Heart right ventricle (tissue), 16 donors: ENCODE results near the gene SMAD4. TPM values are rescaled to one million over a fixed set of nuclear protein-coding genes. Genes with fewer than 3 reads are reported as not detected.

Source experiments
- ATAC-seq, 8 donors: fragments of 200-7000 bp; cut with Tn5 transposase; one replicate each; pipeline ENCODE4 v1.9.1; 2020; ENCODE audit warnings: mild to moderate bottlenecking in 8 of 8, moderate library complexity in 8 of 8, moderate number of reproducible peaks in 1 of 8
- DNase-seq, 2 donors: peaks; one replicate each; pipeline ENCODE4 v3.0.0-alpha.2; 2020
- H3K27ac ChIP-seq, 10 donors: fragments of 200-600 bp; sonication (generic) in 2 of 10; one replicate each; pipeline versions ENCODE4 v1.5.0 to v1.8.0; 2020 to 2022; ENCODE audit warnings: mild to moderate bottlenecking in 3 of 10
- H3K27me3 ChIP-seq, 7 donors: fragments of 200-600 bp; one replicate each; pipeline ENCODE4 v1.8.0; 2021 to 2022; ENCODE audit warnings: mild to moderate bottlenecking in 2 of 7
- H3K36me3 ChIP-seq, 9 donors: fragments of 200-600 bp; sonication (generic) in 1 of 9; one replicate each; pipeline versions ENCODE4 v1.5.0 to v1.8.0; 2020 to 2022; ENCODE audit warnings: mild to moderate bottlenecking in 2 of 9
- H3K4me1 ChIP-seq, 9 donors: fragments of 200-600 bp; sonication (generic) in 1 of 9; one replicate each; pipeline versions ENCODE4 v1.5.0 to v1.8.0; 2020 to 2022; ENCODE audit warnings: mild to moderate bottlenecking in 4 of 9
- H3K4me3 ChIP-seq, 10 donors: fragments of 200-600 bp; sonication (generic) in 2 of 10; one replicate each; pipeline versions ENCODE4 v1.5.0 to v1.8.0; 2020 to 2022; ENCODE audit warnings: mild to moderate bottlenecking in 7 of 10, moderate library complexity in 2 of 10
- H3K9me3 ChIP-seq, 11 donors: fragments of 200-600 bp in 10 of 11; sonication (generic) in 2 of 11; one replicate each; pipeline versions ENCODE4 v1.5.0 to v1.8.0; 2013 to 2022; ENCODE audit warnings: mild to moderate bottlenecking in 2 of 11, control low read depth in 1 of 11, moderate library complexity in 1 of 11
- WGBS, 2 donors: extraction: QIAGEN DNeasy Blood & Tissue Kit; methylation state at CpG; one replicate each; pipeline ENCODE4 v1.1.7; 2013; ENCODE audit warnings: inconsistent platforms in 1 of 2; 5-methylcytosine and 5-hydroxymethylcytosine counted together
- intact Hi-C, 10 donors: fragments of 100-400 bp; cut with DNase I; formaldehyde crosslinking; loops; one replicate each; pipeline versions ENCODE4 v1.11.1 to v1.14.2; 2022
- polyA plus RNA-seq, 2 donors: library from polyadenylated mRNA; stranded (reverse); fragments of 200-250 nt; gene quantifications; one replicate each; pipeline ENCODE4 v1.2.3, GENCODE V29; 2013
- total RNA-seq, 10 donors: library from RNA; stranded (reverse); fragmentation: NEBNext Ultra II Directional in 3 of 10; extraction: Animal tissue kit (Norgen Biotek cat#: 25700) in 3 of 10; gene quantifications; one replicate each; pipeline versions ENCODE4 v1.2.1 to v1.2.4, GENCODE V29; 2021 to 2023
- TF ChIP-seq, protein P1 (sequence below), 9 donors: fragments of 200-600 bp; sonication (generic) in 2 of 9; IDR thresholded peaks; one replicate each; pipeline versions ENCODE4 v1.5.0 to v1.8.0; 2021 to 2022; ENCODE audit warnings: antibody characterized with exemption in 9 of 9, mild to moderate bottlenecking in 5 of 9, moderate library complexity in 1 of 9
- donor health status: Arrhythmogenic right ventricular cardiomyopathy.
- donor health status: ischemic (EF 13 %, LVEDD 7.1; RV severe dilation, severe dysfunction).
- donor health status: healthy with polysubstance abuse.
- donor health status: DM: no; HTN: yes; CAD: no.
- donor health status: DM: no; HTN: no; CAD: no.
- donor health status: ischemic (EF 25% LVEDD 6.9; RV normal size, moderate dysfunction).
- donor health status: ischemic (EF 25% LVEDD 5.7; RV mildly dilated, moderate dysfunction).
- donor health status: healthy.
- donor health status: DM: yes; HTN: yes; CAD: no.
- donor health status: Ischemic cardiomyopathy.
- donor health status: ischemic (EF 35%, LVEDD 5.7; RV mildly dilated, moderate dysfunction).
- donor health status: nonischemic (EF 11% LVEDD 7.7; RV severe dilation, severe dysfunction).
- donor health status: DM: yes; HTN: yes; CAD: no.
- donor health status: PGD.
- donor health status: ischemic (EF 29% LVEDD 5.4; RV normal size, mild dysfunction).
- donor health status: nonischemic (EF 23%, LVEDD 6.1; RV moderate dilation, normal function).

The SMAD4 gene
- total and polyA plus RNA-seq, 12 donors = 11.7 to 110 (median 85.4) TPM

GRCh38 chr18:51006948-51007789 is 22.8 kb upstream of the SMAD4 start:
- ATAC-seq (no peak), DNase-seq (no peak)
- H3K4me3 ChIP-seq = no peak overlapping the region
- no peak overlapping the region for H3K27ac ChIP-seq
- no peaks in the 10 kb centered on the region for H3K27me3 ChIP-seq
- H3K4me1 ChIP-seq = peaks cover 0 to 22% (median 12%) of the 10 kb centered on the region in 9 donors
- H3K9me3 ChIP-seq = peaks cover 0 to 6% (median 0%) of the 10 kb centered on the region in 11 donors
- no peaks in the 10 kb centered on the region for H3K36me3 ChIP-seq
- TF ChIP-seq, protein P1, sequence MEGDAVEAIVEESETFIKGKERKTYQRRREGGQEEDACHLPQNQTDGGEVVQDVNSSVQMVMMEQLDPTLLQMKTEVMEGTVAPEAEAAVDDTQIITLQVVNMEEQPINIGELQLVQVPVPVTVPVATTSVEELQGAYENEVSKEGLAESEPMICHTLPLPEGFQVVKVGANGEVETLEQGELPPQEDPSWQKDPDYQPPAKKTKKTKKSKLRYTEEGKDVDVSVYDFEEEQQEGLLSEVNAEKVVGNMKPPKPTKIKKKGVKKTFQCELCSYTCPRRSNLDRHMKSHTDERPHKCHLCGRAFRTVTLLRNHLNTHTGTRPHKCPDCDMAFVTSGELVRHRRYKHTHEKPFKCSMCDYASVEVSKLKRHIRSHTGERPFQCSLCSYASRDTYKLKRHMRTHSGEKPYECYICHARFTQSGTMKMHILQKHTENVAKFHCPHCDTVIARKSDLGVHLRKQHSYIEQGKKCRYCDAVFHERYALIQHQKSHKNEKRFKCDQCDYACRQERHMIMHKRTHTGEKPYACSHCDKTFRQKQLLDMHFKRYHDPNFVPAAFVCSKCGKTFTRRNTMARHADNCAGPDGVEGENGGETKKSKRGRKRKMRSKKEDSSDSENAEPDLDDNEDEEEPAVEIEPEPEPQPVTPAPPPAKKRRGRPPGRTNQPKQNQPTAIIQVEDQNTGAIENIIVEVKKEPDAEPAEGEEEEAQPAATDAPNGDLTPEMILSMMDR (IDR thresholded peaks at IDR 0.05) = no peak
- 48 to 50% methylated on average over 11 to 13 of the region's 13 CpGs for WGBS, 2 donors
- intact Hi-C loops = no loop called here

GRCh38 chr18:51007790-51008139 is 22.2 kb upstream of the SMAD4 start:
- intact Hi-C loops = no loop called here
- DNase-seq = no peak

GRCh38 chr18:51009072-51009471 is 20.9 kb upstream of the SMAD4 start:
- Histone ChIP-seq H3K36me3 (no peaks in the 10 kb centered on the region), H3K27ac (no peak overlapping the region), H3K27me3 (no peaks in the 10 kb centered on the region), H3K4me3 (no peak overlapping the region), H3K9me3 (no peaks in the 10 kb centered on the region), H3K4me1 (peaks cover 0 to 22% (median 12%) of the 10 kb centered on the region in 9 donors)
- intact Hi-C loops = no loop called here
- ATAC-seq (peak in 5 of 8 donors; percentile 23 to 83 (median 55)), DNase-seq (no peak)
- TF ChIP-seq, protein P1 (IDR thresholded peaks at IDR 0.05) = no peak

More at GRCh38 chr18:51007790-51008139, 22.2 kb upstream of the SMAD4 start:
- TF ChIP-seq, protein P1 (IDR thresholded peaks at IDR 0.05) = no peak
- peaks cover 0 to 22% (median 12%) of the 10 kb centered on the region in 9 donors for H3K4me1 ChIP-seq
- H3K9me3 ChIP-seq = peaks cover 0 to 4% (median 0%) of the 10 kb centered on the region in 11 donors
- ATAC-seq = peak in 1 of 8 donors; percentile 29
- 38 to 56% methylated on average over 1 of the region's 1 CpG for WGBS, 2 donors
- no peaks in the 10 kb centered on the region for H3K36me3 ChIP-seq
- no peak overlapping the region for H3K4me3 ChIP-seq
- no peak overlapping the region for H3K27ac ChIP-seq
- no peaks in the 10 kb centered on the region for H3K27me3 ChIP-seq

- intact Hi-C loops = no loop called here
- DNase-seq (no peak), ATAC-seq (no peak)
- Histone ChIP-seq H3K9me3 (no peaks in the 10 kb centered on the region), H3K36me3 (no peaks in the 10 kb centered on the region), H3K4me3 (no peak overlapping the region), H3K27ac (no peak overlapping the region), H3K4me1 (peaks cover 0 to 22% (median 12%) of the 10 kb centered on the region in 9 donors), H3K27me3 (no peaks in the 10 kb centered on the region)
- TF ChIP-seq, protein P1 (IDR thresholded peaks at IDR 0.05) = no peak
Observed at GRCh38 chr18:51010218-51010617, 19.8 kb upstream of the SMAD4 start.
